GM12878 (cell line): ENCODE results near the gene PADI3. TPM values are rescaled to one million over a fixed set of nuclear protein-coding genes. Genes with fewer than 3 reads are reported as not detected.

Experiments
- ATAC-seq: fragments of 200-7000 bp; cut with Tn5 transposase; 3 replicates; pipeline ENCODE4 v1.9.1; 2020; ENCODE audit warnings: mild to moderate bottlenecking, moderate library complexity
- BruUV-seq: library from RNA; stranded (reverse); fragments of 400-500 nt; replicated peaks from 2 replicates; lab custom pipeline; 2021; lab: Mats Ljungman, UMichigan
- CTCF ChIA-PET: fragments of 300-600 bp; sonication (Branson Sonifier 250); formaldehyde crosslinking; extraction: SDS; loops from one replicate; lab custom pipeline; 2021; ENCODE audit warnings: inconsistent platforms; lab: Yijun Ruan, JAX
- POLR2A ChIA-PET: fragments of 350-600 bp; formaldehyde crosslinking; extraction: SDS; loops from one replicate; lab custom pipeline; 2021; ENCODE audit warnings: inconsistent platforms; lab: Charles Lee
- RAD21 ChIA-PET: fragments of 300-600 bp; sonication (Branson Sonifier 250); formaldehyde crosslinking; loops from one replicate; lab custom pipeline; 2023; ENCODE audit warnings: antibody characterized with exemption; ENCODE audit not compliant: unreplicated experiment; lab: Charles Lee
- SMC1A ChIA-PET: fragments of 300-600 bp; sonication (Branson Sonifier 250); formaldehyde crosslinking; loops from one replicate; lab custom pipeline; 2023; ENCODE audit not compliant: unreplicated experiment, uncharacterized antibody; lab: Charles Lee
- DNase-seq: peaks from one replicate; pipeline ENCODE4 v3.0.0-alpha.2; 2011; ENCODE audit warnings: low read depth, low spot score
- FAIRE-seq: peaks from 3 replicates; lab custom pipeline; 2011; peaks lifted over from hg19 to GRCh38; lab: Jason Lieb, UNC
- H2AFZ ChIP-seq: 2 replicates; pipeline ENCODE4 v1.6.0; 2011; ENCODE audit warnings: low read depth, low read length, control low read depth; ENCODE audit not compliant: control insufficient read depth
- H3K27ac ChIP-seq: 2 replicates; pipeline ENCODE4 v1.5.1; 2011; ENCODE audit warnings: control low read depth; ENCODE audit not compliant: control insufficient read depth, insufficient read depth
- H3K27me3 ChIP-seq, 2 experiments: replicated peaks in 1 of 2; 2 replicates each; pipeline versions ENCODE4 v1.6.0 to v1.6.1; 2011; ENCODE audit warnings: low read length in 1 of 2; ENCODE audit not compliant: control insufficient read depth in 2 of 2, insufficient read depth in 2 of 2
- H3K36me3 ChIP-seq, 2 experiments: 2 replicates each; pipeline ENCODE4 v1.5.1; 2011; ENCODE audit warnings: low read length in 1 of 2; ENCODE audit not compliant: control insufficient read depth in 2 of 2, insufficient read depth in 2 of 2
- H3K4me1 ChIP-seq: 2 replicates; pipeline ENCODE4 v1.6.1; 2011; ENCODE audit warnings: mild to moderate bottlenecking, low read length, moderate library complexity, mixed read lengths; ENCODE audit not compliant: control insufficient read depth, insufficient read depth
- H3K4me2 ChIP-seq: 2 replicates; pipeline ENCODE4 v1.6.0; 2011; ENCODE audit warnings: control low read depth; ENCODE audit not compliant: control insufficient read depth, insufficient read depth
- H3K4me3 ChIP-seq: fragments of 200-600 bp; sonication (generic); 2 replicates; pipeline ENCODE4 v1.5.1; 2016
- H3K79me2 ChIP-seq: 2 replicates; pipeline ENCODE4 v1.6.0; 2011; ENCODE audit warnings: low read length; ENCODE audit not compliant: control insufficient read depth, insufficient read depth
- H3K9ac ChIP-seq: 2 replicates; pipeline ENCODE4 v1.8.0; 2011; ENCODE audit warnings: low read length, control low read depth, mixed read lengths; ENCODE audit not compliant: control insufficient read depth, insufficient read depth
- H3K9me3 ChIP-seq: replicated peaks from 3 replicates; pipeline ENCODE4 v1.5.1; 2011; ENCODE audit warnings: mild to moderate bottlenecking, low read length; ENCODE audit not compliant: control insufficient read depth, insufficient read depth
- H4K20me1 ChIP-seq: 2 replicates; pipeline ENCODE4 v1.6.0; 2011; ENCODE audit not compliant: control insufficient read depth, insufficient read depth
- BRCA1 ChIP-seq: IDR thresholded peaks from 2 replicates; pipeline ENCODE4 v1.6.1; 2011; ENCODE audit warnings: low read depth, low read length, improper control_type of control experiment
- CHD1 ChIP-seq: IDR thresholded peaks from 2 replicates; pipeline ENCODE4 v1.6.1; 2012; ENCODE audit warnings: low read depth, low read length, improper control_type of control experiment
- HDGF ChIP-seq: fragments of 450-650 bp; IDR thresholded peaks from 2 replicates; pipeline ENCODE4 v1.6.1; 2016; ENCODE audit warnings: antibody characterized with exemption
- IRF3 ChIP-seq: fragments of 450-650 bp; IDR thresholded peaks from 2 replicates; pipeline ENCODE4 v1.6.1; 2014; ENCODE audit warnings: mild to moderate bottlenecking
- NFYB ChIP-seq: IDR thresholded peaks from 2 replicates; pipeline ENCODE4 v1.6.1; 2011; ENCODE audit warnings: low read depth, mild to moderate bottlenecking, low read length, improper control_type of control experiment, moderate library complexity; ENCODE audit not compliant: insufficient read depth
- NR2C1 ChIP-seq: fragments of 450-650 bp; IDR thresholded peaks from 2 replicates; pipeline ENCODE4 v1.6.1; 2017; ENCODE audit warnings: antibody characterized with exemption, mild to moderate bottlenecking, moderate library complexity
- PAX5 ChIP-seq: IDR thresholded peaks from 2 replicates; pipeline ENCODE4 v1.6.1; 2011; ENCODE audit warnings: low read depth, low read length, borderline replicate concordance
- RELA ChIP-seq: fragments of 450-650 bp; IDR thresholded peaks from 2 replicates; pipeline ENCODE4 v1.8.0; 2014; ENCODE audit warnings: borderline replicate concordance; ENCODE audit not compliant: partially characterized antibody
- TBL1XR1 ChIP-seq: IDR thresholded peaks from 2 replicates; pipeline ENCODE4 v1.6.1; 2012; ENCODE audit warnings: low read depth, low read length, improper control_type of control experiment
- YBX1 ChIP-seq: fragments of 450-650 bp; IDR thresholded peaks from 2 replicates; pipeline ENCODE4 v1.6.1; 2016; ENCODE audit warnings: antibody characterized with exemption
- ZZZ3 ChIP-seq: IDR thresholded peaks from 2 replicates; pipeline ENCODE4 v1.6.1; 2011; ENCODE audit warnings: low read depth; ENCODE audit not compliant: control insufficient read depth, insufficient read length
- WGBS: methylation state at CpG from one replicate; pipeline ENCODE4 v1.1.6; 2016; ENCODE audit warnings: low lambda C conversion rate; ENCODE audit not compliant: insufficient replicate concordance, insufficient coverage; ENCODE audit errors: missing lambda C conversion rate; 5-methylcytosine and 5-hydroxymethylcytosine counted together
- in situ Hi-C: fragments of 300-500 bp; cut with MboI; formaldehyde crosslinking; loops from 9 replicates; pipeline ENCODE4 v1.14.3; 2018; ENCODE audit warnings: mixed read lengths
- intact Hi-C: fragments of 100-400 bp; cut with micrococcal nuclease; formaldehyde crosslinking; loops from one replicate; pipeline ENCODE4 v1.14.2; 2022; ENCODE audit not compliant: unreplicated experiment
- polyA plus RNA-seq, 11 experiments: library from polyadenylated mRNA; depleted of rRNA in 4 of 11; unstranded in 6 of 11; stranded (reverse) in 5 of 11; fragments of >200 nt; fragmentation: Nextera tagmentation in 4 of 11; fragmentation: Illumina TruSeq in 1 of 11; extraction: Ambion mirVana in 4 of 11; extraction: Trizol in 1 of 11; gene quantifications; 1 replicate in 1 of 11; 2 replicates in 10 of 11; pipeline versions ENCODE4 v1.2.1 to v1.2.3, GENCODE V29; 2011 to 2016; ENCODE audit warnings: inconsistent platforms in 2 of 11, missing spikeins in 2 of 11, low read depth in 1 of 11
- total RNA-seq, 4 experiments: library from RNA; depleted of rRNA in 3 of 4; stranded (reverse); fragments of >200 nt in 3 of 4; fragmentation: Illumina TruSeq in 1 of 4; extraction: Trizol in 1 of 4; gene quantifications; 2 replicates each; pipeline versions ENCODE4 v1.2.1 to v1.2.3, GENCODE V29; 2013 to 2021

Gene PADI3
- total and polyA plus RNA-seq, 10 of the 15 experiments (the other 5 are each of a cell fraction or from before 2014, with no cell fraction given) = 0.01 TPM; not detected in 9

DNA sequence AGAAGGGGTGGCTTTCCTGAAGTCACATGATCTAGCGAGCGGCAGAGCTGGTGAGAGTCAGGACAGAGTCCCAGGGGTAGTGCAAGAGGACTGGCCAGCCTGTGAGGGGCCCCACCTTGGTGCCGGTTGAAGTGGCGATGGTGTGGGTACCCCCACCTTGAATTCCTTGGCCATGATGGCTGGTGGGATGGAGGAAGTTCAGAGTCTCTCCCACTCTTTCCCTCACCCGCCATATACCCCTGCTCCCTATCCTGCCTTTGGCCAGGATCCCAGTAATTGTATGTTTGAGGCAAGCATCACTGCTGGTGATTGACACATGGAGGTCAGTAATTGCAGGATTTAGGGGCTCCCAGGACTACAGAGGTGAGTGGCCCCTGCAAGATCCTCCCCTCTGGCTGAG, 11.8 kb downstream of the PADI3 start:
- CTCF ChIA-PET = interaction anchor here (0.6 kb wide), 1 partner anchor 130 kb away, joined by 5 read pairs; no protein-coding TSS in a partner anchor
- no peak overlapping the region for H3K4me2 ChIP-seq
- H3K4me1 ChIP-seq = no peaks in the 10 kb centered on the region
- H3K36me3 ChIP-seq = no peaks in the 10 kb centered on the region
- FAIRE-seq (no peak), ATAC-seq (no peak), DNase-seq (no peak)
- no peaks in the 10 kb centered on the region for H3K79me2 ChIP-seq
- no peaks in the 10 kb centered on the region for H3K9me3 ChIP-seq
- 54% methylated on average over 5 of the region's 5 CpGs for WGBS
- H3K27me3 ChIP-seq = no peaks in the 10 kb centered on the region
- in situ Hi-C loops (no loop called here), intact Hi-C loops (no loop called here)
- H2AFZ ChIP-seq = no peak overlapping the region
- RAD21 ChIA-PET = no interaction called here
- BruUV-seq = no TSS peak
- no peak overlapping the region for H3K4me3 ChIP-seq
- no peak for TF ChIP-seq PAX5
- no peak for TF ChIP-seq NFYB
- TF ChIP-seq RELA = no peak
- TF ChIP-seq NR2C1 = no peak
- no peak for TF ChIP-seq BRCA1
- TF ChIP-seq TBL1XR1 = no peak
- TF ChIP-seq HDGF = no peak
- TF ChIP-seq YBX1 = no peak
- no peak for TF ChIP-seq ZZZ3
- TF ChIP-seq IRF3 = no peak
- no peak for TF ChIP-seq CHD1
- POLR2A ChIA-PET = no interaction called here
- no peak overlapping the region for H3K27ac ChIP-seq
- no peak overlapping the region for H3K9ac ChIP-seq
- no peaks in the 10 kb centered on the region for H4K20me1 ChIP-seq
- SMC1A ChIA-PET = no interaction called here
